A673 (cell line): Measurements from ENCODE around the gene TRAF3IP1. TPM values are rescaled to one million over a fixed set of nuclear protein-coding genes. Genes with fewer than 3 reads are reported as not detected.

Source experiments
- BruUV-seq: library from RNA; stranded (reverse); fragments of 400-500 nt; replicated peaks from 2 replicates; lab custom pipeline; 2021; lab: Mats Ljungman, UMichigan
- CTCF ChIA-PET: fragments of 300-600 bp; sonication (Branson Sonifier 250); formaldehyde crosslinking; loops from one replicate; lab custom pipeline; 2022; ENCODE audit warnings: antibody characterized with exemption; lab: Charles Lee
- POLR2A ChIA-PET: fragments of 300-600 bp; sonication (Branson Sonifier 250); formaldehyde crosslinking; loops from one replicate; lab custom pipeline; 2022; ENCODE audit warnings: antibody characterized with exemption; ENCODE audit not compliant: low non-redundant PET; lab: Charles Lee
- DNase-seq: peaks from one replicate; pipeline ENCODE4 v3.0.0-alpha.2; 2015; ENCODE audit warnings: low spot score
- H3K27ac ChIP-seq: fragments of 200-600 bp; sonication (generic); 2 replicates; pipeline ENCODE4 v1.5.1; 2016; ENCODE audit warnings: mixed run types, low read depth, mild to moderate bottlenecking, mixed read lengths, antibody characterized with exemption, low read length; ENCODE audit not compliant: poor library complexity, severe bottlenecking
- H3K27me3 ChIP-seq: fragments of 200-600 bp; sonication (generic); replicated peaks from 2 replicates; pipeline ENCODE4 v1.6.1; 2017; ENCODE audit warnings: mixed run types, low read depth, mild to moderate bottlenecking, mixed read lengths, antibody characterized with exemption, low read length; ENCODE audit not compliant: insufficient read depth, poor library complexity
- H3K36me3 ChIP-seq: fragments of 200-600 bp; sonication (generic); 2 replicates; pipeline ENCODE4 v1.6.1; 2016; ENCODE audit warnings: mixed run types, mild to moderate bottlenecking, mixed read lengths, antibody characterized with exemption, low read length; ENCODE audit not compliant: insufficient read depth, poor library complexity, severe bottlenecking
- H3K4me1 ChIP-seq: fragments of 200-600 bp; sonication (generic); 2 replicates; pipeline ENCODE4 v1.6.1; 2017; ENCODE audit warnings: mixed run types, mild to moderate bottlenecking, mixed read lengths, antibody characterized with exemption, low read length; ENCODE audit not compliant: insufficient read depth, poor library complexity, severe bottlenecking
- H3K4me3 ChIP-seq: fragments of 200-600 bp; sonication (generic); 2 replicates; pipeline ENCODE4 v1.5.1; 2016; ENCODE audit warnings: low read depth, mixed run types, mild to moderate bottlenecking, mixed read lengths, low read length; ENCODE audit not compliant: poor library complexity, severe bottlenecking
- H3K9me3 ChIP-seq: fragments of 200-600 bp; sonication (generic); 2 replicates; pipeline ENCODE4 v1.6.1; 2016; ENCODE audit warnings: mixed run types, low read depth, mild to moderate bottlenecking, mixed read lengths, antibody characterized with exemption, low read length; ENCODE audit not compliant: poor library complexity, severe bottlenecking
- EZH2 ChIP-seq: fragments of 200-600 bp; sonication (generic); IDR thresholded peaks from 2 replicates; pipeline ENCODE4 v1.6.1; 2017; ENCODE audit warnings: borderline replicate concordance, low read depth, mild to moderate bottlenecking, mixed read lengths, antibody characterized with exemption, low read length; ENCODE audit not compliant: poor library complexity, severe bottlenecking
- intact Hi-C: fragments of 100-400 bp; cut with micrococcal nuclease; formaldehyde crosslinking; loops from one replicate; pipeline ENCODE4 v1.10.0; 2022; ENCODE audit not compliant: unreplicated experiment
- total RNA-seq: library from RNA; stranded (reverse); gene quantifications from 2 replicates; pipeline ENCODE4 v1.2.3, GENCODE V29; 2021
- TF ChIP-seq, protein P1 (sequence below): fragments of 300-800, 200-600 bp; sonication (generic); conservative IDR thresholded peaks from 2 replicates; pipeline ENCODE4 v1.5.1; 2017; ENCODE audit warnings: low read depth, mild to moderate bottlenecking, antibody characterized with exemption, low read length, moderate library complexity, mixed read lengths

The TRAF3IP1 gene
- total RNA-seq, 1 experiment from 2014 or later = 23.0 TPM

DNA sequence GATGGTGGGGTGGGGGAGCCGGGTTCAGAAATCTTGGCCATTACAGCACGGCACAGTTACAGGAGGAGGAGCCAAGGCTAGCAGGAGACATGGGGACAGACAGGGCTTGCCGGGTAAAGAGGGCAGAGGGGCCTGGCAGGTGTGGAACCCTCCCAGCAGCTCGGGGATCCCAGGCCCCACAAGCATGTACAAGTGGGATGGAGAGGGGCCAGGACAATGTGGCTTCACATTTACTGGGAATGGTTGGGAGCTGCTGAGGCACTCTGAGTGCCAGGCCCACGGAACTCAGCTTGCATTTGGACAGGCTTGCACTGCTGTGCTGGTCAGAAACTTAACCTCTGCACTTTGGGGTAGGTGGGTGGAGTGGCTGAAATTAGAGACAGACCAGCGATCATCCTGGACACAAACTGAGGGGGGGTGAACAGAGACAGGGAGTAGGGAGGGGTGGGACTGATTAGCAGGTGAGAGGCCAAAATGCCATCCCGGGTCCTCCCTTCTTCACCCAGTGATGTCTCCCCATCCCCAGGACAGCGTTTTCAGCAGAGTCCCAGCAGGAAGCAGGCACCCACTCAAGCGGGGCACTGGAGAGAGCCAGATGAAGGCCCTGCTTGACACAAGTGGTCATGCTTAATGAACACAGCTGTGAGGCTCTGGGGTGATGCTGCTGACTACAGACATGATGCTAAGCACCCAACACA is 41.5 kb upstream of the TRAF3IP1 start:
- H3K4me3 ChIP-seq = no peak overlapping the region
- BruUV-seq = no TSS peak
- TF ChIP-seq, protein P1, sequence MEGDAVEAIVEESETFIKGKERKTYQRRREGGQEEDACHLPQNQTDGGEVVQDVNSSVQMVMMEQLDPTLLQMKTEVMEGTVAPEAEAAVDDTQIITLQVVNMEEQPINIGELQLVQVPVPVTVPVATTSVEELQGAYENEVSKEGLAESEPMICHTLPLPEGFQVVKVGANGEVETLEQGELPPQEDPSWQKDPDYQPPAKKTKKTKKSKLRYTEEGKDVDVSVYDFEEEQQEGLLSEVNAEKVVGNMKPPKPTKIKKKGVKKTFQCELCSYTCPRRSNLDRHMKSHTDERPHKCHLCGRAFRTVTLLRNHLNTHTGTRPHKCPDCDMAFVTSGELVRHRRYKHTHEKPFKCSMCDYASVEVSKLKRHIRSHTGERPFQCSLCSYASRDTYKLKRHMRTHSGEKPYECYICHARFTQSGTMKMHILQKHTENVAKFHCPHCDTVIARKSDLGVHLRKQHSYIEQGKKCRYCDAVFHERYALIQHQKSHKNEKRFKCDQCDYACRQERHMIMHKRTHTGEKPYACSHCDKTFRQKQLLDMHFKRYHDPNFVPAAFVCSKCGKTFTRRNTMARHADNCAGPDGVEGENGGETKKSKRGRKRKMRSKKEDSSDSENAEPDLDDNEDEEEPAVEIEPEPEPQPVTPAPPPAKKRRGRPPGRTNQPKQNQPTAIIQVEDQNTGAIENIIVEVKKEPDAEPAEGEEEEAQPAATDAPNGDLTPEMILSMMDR = no peak
- no peak for TF ChIP-seq EZH2
- DNase-seq = no peak
- H3K27ac ChIP-seq = no peak overlapping the region
- no peaks in the 10 kb centered on the region for H3K27me3 ChIP-seq
- ChIA-PET POLR2A (no interaction called here), CTCF (no interaction called here)
- intact Hi-C loops = no loop called here
- H3K9me3 ChIP-seq = no peaks in the 10 kb centered on the region
- H3K4me1 ChIP-seq = peaks cover 10% of the 10 kb centered on the region
- H3K36me3 ChIP-seq = no peaks in the 10 kb centered on the region

DNA sequence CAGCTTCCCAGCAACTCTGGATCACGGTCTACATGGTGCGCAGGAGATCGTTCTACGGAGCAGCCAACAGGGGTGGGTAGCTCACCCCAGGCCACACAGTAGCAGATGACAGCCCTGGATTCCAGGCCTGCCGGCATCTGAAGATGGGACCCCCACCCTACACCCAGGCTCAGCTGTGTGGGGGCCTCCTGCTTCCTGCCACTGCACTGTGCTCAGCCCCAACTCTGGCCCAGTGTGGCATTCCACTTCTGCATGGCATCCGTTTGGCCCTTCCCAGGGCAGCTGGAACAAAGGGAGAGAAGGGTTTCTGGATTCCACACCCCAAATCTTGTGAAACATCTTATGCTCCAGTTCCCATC is 41.0 kb upstream of the TRAF3IP1 start:
- Histone ChIP-seq H3K27me3 (no peaks in the 10 kb centered on the region), H3K4me1 (peaks cover 10% of the 10 kb centered on the region), H3K4me3 (no peak overlapping the region), H3K27ac (no peak overlapping the region), H3K9me3 (no peaks in the 10 kb centered on the region), H3K36me3 (no peaks in the 10 kb centered on the region)
- no peak for TF ChIP-seq EZH2
- TF ChIP-seq, protein P1 = no peak
- DNase-seq = no peak
- BruUV-seq = no TSS peak
- intact Hi-C loops = no loop called here
- ChIA-PET CTCF (no interaction called here), POLR2A (no interaction called here)

- intact Hi-C loops = no loop called here
Measured at GRCh38 chr2:238280083-238280825, 40.1 kb upstream of the TRAF3IP1 start.

More at GRCh38 chr2:238280083-238280825, 40.1 kb upstream of the TRAF3IP1 start:
- Histone ChIP-seq H3K27me3 (no peaks in the 10 kb centered on the region), H3K9me3 (no peaks in the 10 kb centered on the region), H3K36me3 (no peaks in the 10 kb centered on the region), H3K27ac (no peak overlapping the region), H3K4me1 (peaks cover 10% of the 10 kb centered on the region), H3K4me3 (no peak overlapping the region)
- ChIA-PET POLR2A (no interaction called here), CTCF (no interaction called here)
- no peak for TF ChIP-seq EZH2
- TF ChIP-seq, protein P1 = no peak
- BruUV-seq = no TSS peak
- DNase-seq = no peak
